ENCODE results near the gene CCNL1.
"Not testable (repeated sequence)": the region's sequence is repeated elsewhere in the genome, so short reads cannot be mapped to it uniquely, and the experiment has no call there.

Gene CCNL1

DNA sequence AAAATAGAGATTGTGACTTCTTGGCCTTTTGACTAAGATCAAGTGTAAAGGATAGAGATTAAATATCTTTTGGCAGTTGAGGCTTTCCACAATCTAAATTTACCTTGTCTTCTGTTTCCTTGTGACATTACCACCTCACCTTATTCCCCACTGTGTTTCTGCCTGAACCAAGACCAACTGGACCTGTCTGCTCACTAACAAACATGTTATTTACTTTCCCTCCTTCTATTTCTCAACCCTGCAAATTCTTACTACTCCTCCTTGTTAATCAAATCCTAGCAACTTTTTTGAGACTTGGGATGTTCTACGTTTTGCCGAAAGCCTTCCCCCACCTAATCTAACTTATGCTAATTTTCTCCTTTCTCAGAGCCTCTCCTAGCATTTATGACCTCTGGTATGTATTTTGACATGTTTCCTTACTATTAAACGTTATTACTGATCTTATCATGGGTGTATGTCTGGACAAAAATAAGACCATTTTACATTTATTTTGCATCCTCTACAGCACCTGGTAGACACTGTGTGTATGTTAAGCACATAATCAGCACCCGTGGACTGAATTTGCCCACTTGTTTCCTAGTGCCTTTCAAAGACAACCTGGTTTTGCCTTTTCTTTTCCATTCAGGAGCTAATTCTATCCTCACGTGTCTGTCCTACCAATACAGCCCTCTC is 7.6 kb upstream of the CCNL1 start:
- no peak for DNase-seq

DNA sequence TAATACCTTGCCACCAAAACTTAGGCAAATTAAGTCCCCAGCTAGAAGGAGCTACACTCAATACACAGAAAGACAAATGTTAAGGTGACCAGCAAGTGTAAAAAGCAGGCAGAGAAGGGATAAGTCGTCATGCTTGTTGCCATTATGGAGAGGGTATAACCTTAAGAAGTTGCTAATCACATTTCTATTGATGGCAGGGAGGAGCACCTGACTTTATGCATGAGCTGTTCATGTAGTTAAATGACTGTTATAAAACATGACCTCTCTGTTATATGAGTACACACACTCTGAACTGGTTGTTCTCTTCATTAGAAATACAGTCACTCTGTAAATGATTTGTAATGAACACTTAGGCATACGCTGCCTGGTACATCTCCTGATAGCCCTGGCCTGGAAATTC is 6.6 kb upstream of the CCNL1 start:
- DNase-seq, result no peak

DNA sequence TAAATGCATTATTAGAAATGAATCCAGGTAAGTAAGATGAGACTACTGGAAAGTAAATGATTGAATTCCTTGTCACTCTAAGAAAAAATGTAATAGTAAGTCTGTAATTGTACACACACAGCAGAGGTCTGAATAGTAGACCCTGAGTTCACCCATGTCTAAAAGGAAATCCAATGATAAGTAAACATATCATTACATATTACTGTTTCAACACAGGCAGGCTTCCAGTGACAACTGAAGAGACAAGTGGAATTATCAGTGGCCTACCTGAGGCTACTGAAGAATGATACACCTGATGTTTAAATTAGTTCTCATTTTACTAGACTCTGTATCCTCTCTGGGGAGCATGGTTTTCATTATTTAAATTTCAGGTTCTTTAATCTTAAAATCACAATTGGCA is 6.2 kb upstream of the CCNL1 start:
- DNase-seq, result no peak

DNA sequence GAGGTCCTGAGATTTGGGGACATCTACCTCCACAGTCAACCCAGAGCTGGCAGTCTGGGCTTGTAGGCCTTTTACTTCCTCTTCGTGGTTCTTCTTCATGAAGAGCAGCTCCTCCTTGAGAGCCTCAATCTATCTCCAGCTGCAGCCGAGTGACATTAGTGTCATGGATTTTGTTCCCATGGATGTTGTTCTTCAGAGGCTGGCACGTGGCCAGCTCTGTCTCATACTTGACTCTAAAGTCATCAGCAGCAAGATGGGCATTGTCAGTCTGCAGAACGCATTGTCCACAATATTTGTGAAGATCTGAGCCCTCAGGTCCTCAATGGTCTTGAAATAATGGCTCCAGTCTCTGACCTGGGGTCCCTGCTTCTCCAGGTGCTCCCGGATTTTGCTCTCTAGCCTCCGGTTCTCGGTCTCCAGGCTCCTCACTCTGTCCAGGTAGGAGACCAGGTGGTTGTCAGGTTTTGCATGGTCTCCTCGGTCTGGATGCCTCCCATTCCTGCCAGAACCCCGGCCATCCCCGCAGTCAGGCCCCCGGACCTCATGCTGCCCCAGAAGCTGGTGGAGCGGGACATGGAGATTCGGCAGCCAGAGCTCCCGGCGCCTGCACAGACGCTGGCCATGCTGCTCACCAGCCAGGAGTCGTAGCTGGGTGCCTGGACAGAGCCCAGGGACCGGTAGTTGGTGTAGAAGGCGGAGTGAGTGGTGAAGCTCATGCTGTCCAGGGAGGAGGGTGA is 3.4 kb upstream of the CCNL1 start:
- DNase-seq, result no peak

DNA sequence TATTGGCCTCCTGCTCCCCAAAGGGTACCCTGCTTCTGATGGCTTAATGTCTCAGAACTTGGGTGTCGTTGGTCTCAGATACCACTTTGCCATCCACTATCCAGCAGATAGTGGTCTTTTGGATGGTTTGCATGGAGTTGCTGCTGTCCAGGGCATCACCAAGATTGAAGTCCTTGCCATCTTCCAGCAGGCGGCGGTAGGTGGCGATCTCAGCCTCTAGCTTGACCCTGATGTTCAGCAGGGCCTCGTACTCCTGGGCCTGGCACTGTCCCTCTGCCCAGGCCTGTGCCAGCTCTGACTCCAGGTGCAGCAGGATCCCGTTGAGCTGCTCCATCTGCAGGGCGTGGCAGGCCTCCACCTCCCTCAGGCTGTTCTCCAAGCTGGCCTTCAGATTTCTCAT is 2.7 kb upstream of the CCNL1 start:
- not testable (repeated sequence) for DNase-seq

DNA sequence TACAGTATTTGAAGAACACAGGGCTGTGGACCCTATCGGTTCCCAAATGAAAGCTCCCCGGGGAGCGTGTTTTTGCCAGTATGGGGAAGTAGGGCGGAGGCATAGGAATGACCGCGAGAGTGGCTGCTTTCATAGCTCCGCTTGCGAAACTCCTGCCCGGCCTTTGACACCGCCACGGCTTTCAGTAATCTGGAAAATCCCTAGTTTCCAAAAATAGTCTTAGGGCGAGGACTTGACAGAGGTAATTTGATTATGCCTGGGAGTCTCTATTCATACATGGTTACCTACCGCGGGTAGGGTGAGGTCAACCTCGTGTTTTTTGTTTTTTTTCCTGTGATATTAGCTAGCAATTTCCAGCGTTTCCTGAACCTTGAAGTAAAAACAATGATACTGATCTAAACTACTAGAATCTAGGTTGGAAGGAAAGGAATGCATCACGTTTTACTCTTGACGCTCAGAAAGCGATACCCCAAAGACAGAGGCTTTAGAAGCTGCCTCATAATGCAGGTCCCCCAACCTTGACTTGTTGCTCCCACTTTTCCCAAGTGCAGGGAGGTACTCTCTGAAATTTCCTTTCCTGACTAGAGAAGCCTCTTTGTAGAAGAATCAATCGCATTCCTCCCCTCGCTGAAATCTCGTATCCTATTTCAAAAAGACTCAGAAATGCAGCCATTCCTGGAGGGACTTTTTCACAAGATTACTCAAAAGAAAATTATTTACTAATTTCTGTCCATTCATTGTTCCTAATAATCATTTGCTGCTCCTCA is 894 bp upstream of the CCNL1 start:
- peak; percentile 96 for DNase-seq

DNA sequence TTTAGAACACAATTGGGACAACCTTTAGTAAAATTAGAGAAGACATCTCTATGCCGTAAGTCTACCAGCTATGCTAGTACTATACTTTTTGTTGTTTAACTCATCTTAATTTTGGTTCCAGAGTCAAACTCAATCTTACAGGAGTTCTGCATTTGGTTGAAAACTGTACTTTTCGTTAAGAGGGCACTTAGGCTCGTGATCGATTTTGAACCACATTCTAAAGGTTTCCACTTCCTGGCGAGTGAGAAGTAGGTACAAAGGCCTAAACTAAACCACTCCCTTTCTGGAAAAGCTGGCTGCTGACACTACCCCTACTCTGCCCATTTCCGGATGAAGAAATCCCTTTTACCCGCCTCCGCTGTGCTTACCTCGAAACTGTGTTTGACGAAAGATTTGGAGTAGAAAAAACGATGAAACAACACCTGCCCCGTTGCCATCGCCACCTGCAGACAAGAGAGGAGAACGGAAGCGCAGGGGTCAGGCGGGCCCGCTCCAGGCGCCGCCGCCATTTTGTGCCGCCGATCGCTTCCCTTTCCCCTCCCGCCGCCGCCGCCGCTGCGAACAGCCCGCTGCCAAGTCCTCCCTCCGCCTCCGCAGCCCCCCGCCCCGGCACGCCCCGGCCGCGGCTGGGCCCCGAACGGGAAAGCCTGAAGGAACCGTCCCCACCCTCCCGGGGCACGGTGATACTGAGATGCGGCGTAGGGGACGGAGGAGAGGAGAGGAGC is 748 bp downstream of the CCNL1 start:
- DNase-seq, result peak; percentile 49

DNA sequence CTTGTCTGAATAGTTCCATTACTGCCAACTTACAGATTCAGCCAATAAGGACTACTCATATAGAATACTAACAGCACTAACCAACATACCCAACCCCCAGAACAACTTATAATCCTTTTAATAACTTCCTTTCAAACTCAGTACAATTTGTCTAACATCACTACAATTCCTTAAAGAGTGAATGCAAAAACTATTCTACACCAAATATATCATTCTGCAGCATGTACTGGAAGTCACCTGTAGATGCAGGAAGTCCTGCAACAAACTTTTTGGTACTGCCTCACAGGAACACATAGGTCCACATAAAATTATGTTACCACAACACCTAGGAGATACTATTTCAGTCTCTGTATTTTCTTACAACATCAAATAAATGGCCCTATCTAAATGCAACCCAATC is 2.1 kb downstream of the CCNL1 start:
- DNase-seq, result no peak

DNA sequence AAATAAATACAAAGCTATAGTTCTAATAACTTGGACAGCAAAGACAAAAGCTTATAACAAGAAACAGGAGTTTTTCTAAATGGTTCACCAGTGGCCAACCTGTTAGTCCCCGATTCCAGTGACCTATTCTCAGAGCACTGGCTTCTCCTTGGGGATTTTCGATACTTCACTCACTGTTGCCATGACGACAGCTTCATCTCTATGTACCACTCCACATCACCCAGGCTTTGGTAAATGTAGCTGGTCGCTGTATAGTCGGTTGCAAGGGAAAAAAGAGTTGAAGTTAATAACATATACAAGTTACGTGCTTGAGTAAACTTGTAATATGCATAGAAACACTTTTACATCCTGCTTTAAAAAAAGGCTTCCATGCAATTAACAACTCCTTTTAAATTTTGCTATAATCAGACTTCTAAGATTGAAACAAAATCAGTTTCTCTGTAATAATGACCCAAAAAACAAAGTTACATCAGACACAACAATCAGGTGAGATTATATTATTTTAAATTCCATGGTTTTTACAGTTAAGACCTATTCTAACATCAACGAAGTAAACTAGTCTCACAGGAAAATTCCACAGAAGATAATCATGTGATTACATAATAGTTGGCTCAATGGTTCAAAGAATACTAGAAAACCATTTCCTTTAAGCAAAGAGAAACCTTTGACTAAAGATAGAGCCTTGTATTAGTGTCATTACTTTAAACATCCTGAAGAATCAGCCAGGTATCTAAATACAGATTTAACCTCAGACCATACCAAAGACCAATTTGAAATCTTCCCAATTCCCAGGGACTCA is 2.9 kb downstream of the CCNL1 start:
- peak; percentile 29 for DNase-seq

DNA sequence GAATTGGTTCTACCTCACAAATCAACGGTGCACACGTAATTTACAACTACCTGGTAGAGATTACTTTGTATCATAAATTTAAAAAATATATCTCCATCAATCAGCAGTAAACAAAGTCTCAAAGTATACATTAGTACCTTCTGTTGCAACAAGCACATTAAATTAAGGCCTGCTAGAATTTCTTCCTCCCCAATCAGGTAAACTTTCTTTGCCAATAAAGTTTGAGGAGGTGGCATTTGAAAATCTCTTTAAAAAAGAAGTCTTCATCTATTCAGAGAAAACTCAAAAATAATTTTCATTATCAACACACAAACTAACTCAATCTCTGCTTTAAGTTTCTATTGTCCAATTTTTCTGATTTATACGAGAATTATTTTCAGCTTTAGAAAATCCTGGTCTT is 4.4 kb downstream of the CCNL1 start:
- DNase-seq, result no peak

DNA sequence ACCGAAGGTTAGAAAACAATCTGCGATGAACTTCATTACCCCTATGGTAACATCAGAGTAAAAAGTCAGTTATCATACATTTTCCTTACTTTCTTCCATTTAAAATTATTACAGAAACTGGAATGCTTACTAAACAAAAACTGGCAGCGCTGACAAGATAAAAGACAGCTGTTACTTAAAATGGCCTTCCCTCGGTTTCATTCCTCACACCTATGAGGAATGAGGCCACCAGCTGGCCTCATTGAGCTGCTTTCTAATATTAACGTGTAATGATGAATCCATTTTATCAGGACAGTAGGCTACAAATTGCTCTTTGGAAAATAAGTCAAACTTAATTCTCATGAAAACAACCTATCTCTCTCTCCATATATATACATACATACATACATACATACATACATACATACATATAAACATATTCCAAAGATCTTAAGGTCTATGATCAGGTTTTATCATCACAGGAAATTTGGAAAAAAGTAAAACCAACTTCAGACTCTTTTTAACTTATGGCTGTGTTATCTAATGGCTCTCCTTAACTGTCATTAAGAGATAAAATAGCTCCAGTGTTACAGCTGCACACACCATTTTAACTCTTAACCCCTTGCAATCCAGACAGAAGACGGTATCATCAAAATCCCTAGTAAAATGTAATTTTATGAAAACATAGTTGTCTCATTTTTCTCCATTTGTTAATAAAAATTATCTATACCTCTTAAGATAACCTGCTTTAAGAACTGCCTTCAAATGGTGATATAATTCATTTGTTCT is 5.2 kb downstream of the CCNL1 start:
- DNase-seq, result no peak

DNA sequence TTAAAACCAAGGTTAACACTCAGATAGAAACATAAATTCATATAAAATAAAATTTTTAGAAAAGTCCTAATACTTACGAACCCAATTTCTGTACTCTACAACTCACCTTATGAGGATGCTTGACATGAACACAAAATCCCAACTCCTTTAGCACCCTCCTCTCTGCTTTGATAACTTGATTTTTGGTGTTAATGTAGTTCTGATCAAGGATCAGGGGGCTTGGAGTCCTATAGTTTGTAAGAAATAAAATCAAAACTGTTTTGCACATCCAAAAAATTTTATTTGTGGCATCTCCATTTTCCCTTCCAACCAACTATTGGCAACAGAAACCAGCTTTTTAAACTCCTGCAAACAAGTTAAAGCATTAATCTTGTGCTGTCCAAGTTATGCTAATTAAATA is 7.0 kb downstream of the CCNL1 start:
- no peak for DNase-seq

DNA sequence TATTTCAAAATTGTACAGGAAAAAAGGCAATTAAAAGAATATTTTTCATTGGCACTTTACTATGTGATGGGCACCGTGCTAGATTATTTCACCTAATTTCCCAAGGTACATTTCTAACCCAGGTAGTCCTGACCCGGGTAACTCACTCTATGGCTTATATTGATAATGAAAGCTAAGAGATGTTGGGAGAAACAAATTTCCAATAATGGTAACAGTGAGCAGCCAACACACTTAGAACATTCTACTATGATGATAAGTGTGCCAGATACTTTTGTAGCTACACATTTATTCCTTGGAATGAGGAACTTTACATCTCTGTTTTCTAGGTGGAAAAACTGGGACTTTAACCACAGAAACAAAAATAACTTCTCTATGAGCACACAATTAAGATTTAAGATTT is 7.5 kb downstream of the CCNL1 start:
- DNase-seq, result no peak

DNA sequence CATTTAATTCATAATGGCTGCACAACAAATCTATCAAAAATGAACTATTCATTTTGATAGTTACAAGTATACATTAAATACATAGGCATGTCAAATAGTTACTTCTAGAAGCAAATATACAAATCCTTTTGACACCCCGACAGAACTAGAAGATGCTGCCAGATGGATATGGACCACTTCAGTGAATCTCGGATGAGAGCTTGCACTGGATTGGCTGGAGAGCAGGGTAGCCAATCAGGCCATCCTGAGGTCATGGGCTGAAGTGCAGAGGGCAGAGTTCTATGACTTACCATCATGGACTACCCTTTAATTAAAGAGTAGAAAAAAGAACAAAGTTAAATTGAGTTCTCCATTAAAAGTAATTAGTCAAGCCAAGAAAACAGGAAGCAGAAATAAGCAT is 8.3 kb downstream of the CCNL1 start:
- no peak for DNase-seq

DNA sequence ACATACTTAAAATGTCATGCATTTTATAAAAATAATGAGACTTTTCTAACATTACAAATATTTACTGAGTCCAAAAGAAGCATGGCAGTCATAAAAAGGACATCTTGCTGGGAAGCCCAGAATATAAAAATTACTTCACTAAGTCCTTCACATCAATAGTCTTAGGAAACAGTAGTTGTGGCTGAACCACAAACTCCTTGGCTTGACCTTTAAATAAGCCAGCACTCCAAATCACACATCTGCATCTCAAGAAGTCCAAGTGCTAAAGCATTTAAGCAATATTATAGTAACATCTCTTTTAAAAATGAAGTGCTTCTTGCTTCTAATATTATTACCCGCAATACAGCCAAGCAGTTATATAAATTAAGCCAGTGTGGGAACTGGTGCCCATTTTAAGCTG is 8.8 kb downstream of the CCNL1 start:
- no peak for DNase-seq

DNA sequence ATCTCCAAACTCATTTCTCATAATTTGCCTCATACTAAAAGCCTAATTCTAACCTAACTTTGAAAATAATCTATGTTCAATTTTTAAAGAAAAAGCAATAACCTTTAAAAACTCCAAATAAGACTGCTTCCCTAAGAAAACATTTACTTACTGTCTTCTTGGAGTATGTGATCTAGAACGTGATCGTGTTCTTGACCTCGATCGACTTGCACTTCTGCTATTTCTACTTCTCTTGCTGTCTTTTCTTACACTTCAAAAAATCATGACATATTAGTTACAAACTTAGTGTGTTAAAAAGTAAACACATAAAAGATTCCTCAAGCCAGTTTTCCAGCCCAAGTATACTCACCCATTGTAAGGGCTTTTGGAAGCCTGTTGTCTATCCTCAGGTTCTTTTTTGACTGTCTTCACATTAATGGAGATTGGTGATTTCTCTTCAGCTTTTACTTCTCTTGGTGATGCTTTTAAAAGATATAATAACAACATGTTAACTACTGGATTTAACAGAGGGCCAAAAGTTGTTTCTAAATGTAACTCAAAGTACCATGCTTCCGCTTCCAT is 10.7 kb downstream of the CCNL1 start:
- no peak for DNase-seq

DNA sequence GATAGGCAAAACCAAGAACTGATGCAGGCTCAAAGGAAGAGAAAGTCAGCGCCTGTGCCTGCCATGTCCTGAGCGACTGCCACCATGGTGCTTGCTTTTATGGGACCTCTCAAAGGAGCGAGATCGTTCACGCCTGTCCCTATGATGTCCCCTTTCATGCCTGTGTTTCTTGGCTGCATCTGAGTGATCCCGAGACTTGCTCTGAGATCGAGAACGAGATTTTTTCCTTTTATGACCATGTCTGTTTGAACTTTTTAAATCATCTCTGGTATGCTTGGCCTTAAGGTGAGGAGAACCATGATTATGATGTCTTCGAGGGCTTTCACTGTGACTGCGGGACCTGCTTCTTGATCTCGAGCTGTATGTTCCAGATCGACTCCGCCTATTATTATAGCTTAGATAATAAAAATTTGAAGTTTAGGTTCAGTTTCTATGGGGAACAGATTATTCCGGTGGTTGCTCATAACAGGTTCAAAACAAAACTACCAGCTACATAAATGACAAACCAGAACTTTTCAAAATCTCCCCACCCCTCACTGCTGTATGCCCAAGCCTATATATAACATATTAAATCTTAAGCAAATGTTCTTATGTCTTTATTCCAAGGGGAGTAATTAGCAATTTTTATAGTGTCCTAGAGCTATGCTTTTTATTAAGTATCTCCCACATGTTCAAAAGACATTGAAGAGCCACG is 11.6 kb downstream of the CCNL1 start:
- no peak for DNase-seq

DNA sequence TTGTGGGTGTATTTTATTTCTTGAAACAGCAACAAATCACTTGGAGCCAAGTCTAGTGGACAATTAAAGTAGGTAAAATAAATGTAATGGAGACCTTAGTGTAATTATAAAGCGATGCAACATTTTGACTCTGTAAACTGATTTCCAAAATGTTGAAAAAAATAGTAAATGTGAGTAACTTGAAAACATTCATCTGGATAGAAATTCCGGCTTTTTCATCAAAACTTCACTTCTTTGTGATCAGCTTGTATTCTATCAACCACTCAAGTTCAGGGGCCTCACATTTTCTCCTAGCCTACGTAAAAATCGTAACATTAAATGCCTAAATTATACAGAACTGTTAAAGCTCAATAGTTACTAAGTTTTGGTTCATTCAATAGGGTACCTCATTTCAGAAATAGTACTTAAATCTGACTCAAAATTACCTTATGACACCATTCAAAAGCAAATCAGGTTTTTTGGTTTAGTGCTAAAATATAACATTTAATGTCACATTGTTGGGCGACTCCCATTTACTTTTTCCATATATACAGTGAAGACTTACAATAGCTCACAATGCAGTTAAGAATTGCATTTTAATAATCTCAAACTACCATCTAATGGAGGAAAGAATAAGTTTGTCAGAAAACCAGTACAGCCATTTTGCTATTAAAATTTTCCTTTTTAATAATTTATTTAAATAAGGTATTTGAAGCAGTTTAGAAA is 12.7 kb downstream of the CCNL1 start:
- no peak for DNase-seq

DNA sequence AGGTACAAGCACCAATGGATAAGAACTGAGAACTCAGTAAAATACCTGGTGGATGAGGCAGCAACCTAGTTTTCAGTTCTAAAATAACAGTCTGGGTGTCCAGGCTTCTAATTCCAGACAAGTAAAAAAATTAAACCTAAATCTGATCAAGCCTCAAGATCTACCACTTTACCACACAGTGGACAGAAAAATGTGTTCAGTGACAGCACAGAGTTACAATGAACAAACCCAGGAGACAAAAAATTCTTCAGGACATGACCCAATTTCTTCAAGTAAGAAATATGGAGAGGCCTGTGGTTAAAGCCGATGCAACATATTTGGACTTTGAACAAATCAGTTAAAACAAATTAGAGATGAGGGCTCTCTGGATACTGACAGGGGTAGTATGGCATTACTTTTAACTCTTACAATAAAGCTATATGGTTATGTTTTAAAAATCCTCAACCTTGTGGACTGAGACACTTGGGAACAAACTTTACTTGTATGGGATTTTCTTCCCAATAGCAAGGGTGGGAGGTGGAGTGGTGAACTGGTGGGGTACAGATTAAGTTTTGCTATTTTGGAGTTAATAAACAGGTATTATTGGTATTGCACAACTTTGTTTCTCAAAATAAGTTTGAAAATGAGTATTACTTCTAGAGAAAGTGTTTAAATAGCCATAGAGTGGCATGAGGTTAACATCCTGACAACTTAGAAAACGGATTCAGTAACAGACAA is 14.2 kb downstream of the CCNL1 start:
- no peak for DNase-seq
